Gastrocnemius medialis (tissue), 4 donors: Measurements from ENCODE around the gene BTRC. TPM values are rescaled to one million over a fixed set of nuclear protein-coding genes. Genes with fewer than 3 reads are reported as not detected.

Experiments used
- ATAC-seq, 2 donors: fragments of 150-250 bp; one replicate each; pipeline ENCODE4 v1.9.1; 2016
- DNase-seq, 2 donors: peaks; one replicate each; pipeline ENCODE4 v3.0.0-alpha.2; 2019
- H3K27ac ChIP-seq, 4 donors: fragments of 200-600 bp; sonication (generic); 1 replicate in 1 of 4; 2 replicates in 3 of 4; pipeline ENCODE4 v1.5.1; 2016 to 2018; ENCODE audit warnings: mild to moderate bottlenecking in 2 of 4, moderate library complexity in 1 of 4
- H3K27me3 ChIP-seq, 3 donors: fragments of 200-600 bp; sonication (generic) in 2 of 3; 1 replicate in 1 of 3; 2 replicates in 2 of 3; pipeline versions ENCODE4 v1.5.1 to v1.6.0; 2016 to 2019; ENCODE audit warnings: mild to moderate bottlenecking in 1 of 3, moderate library complexity in 1 of 3
- H3K36me3 ChIP-seq, 2 donors: fragments of 200-600 bp; sonication (generic) in 1 of 2; one replicate each; pipeline ENCODE4 v1.5.1; 2017 to 2018
- H3K4me1 ChIP-seq, 2 donors: fragments of 200-600 bp; sonication (generic) in 1 of 2; one replicate each; pipeline ENCODE4 v1.5.1; 2016 to 2017; ENCODE audit warnings: mild to moderate bottlenecking in 2 of 2
- H3K4me3 ChIP-seq, 4 donors: fragments of 200-600 bp; sonication (generic) in 3 of 4; 1 replicate in 1 of 4; 2 replicates in 3 of 4; pipeline ENCODE4 v1.5.1; 2016 to 2019; ENCODE audit warnings: mild to moderate bottlenecking in 2 of 4
- H3K9me3 ChIP-seq, 3 donors: fragments of 200-600 bp; sonication (generic) in 2 of 3; 1 replicate in 1 of 3; 2 replicates in 2 of 3; pipeline ENCODE4 v1.5.1; 2016 to 2019
- CTCF ChIP-seq, 5 experiments: fragments of 450-650 bp in 3 of 5; fragments of 200-600 bp in 2 of 5; sonication (generic) in 2 of 5; IDR thresholded peaks in 4 of 5; conservative IDR thresholded peaks in 1 of 5; 1 replicate in 4 of 5; 2 replicates in 1 of 5; pipeline ENCODE4 v1.5.1; 2016 to 2019; ENCODE audit warnings: antibody characterized with exemption in 5 of 5, mild to moderate bottlenecking in 3 of 5, moderate library complexity in 3 of 5
- POLR2A ChIP-seq, 2 donors: fragments of 450-650 bp; IDR thresholded peaks; one replicate each; pipeline ENCODE4 v1.6.1; 2017; ENCODE audit warnings: antibody characterized with exemption in 2 of 2, mild to moderate bottlenecking in 2 of 2, moderate library complexity in 2 of 2
- in situ Hi-C, 4 donors: fragments of 200-750 bp; cut with MboI; loops; one replicate each; pipeline versions ENCODE4 v1.15.0 to v1.8.0; 2017; ENCODE audit warnings: low sequenced_read_pairs in 4 of 4
- intact Hi-C: fragments of 100-400 bp; cut with DNase I; formaldehyde crosslinking; loops from one replicate; pipeline ENCODE4 v1.15.1; 2023; ENCODE audit warnings: low total_unique reads
- total RNA-seq, 4 donors: library from RNA; depleted of rRNA; stranded (reverse); fragments of >200 nt; gene quantifications; one replicate each; pipeline versions ENCODE4 v1.1.0 to v1.2.3, GENCODE V29; 2016

BTRC gene
- total RNA-seq, 4 donors from 2014 or later = 8.7 to 17.3 (median 12.6) TPM

GRCh38 chr10:101429423-101429822 is 75.5 kb downstream of the BTRC start:
- no peak for ATAC-seq
- TF ChIP-seq CTCF (IDR thresholded peaks at IDR 0.05 in 4 of 5, conservative IDR thresholded peaks at IDR 0.05 in 1 of 5) (no peak), POLR2A (IDR thresholded peaks at IDR 0.05) (no peak)
- in situ Hi-C loops (loop anchor here in 2 of 4 donors (25.0 kb wide), 2 partner anchors 117 to 217 kb away; no protein-coding TSS in a partner anchor), intact Hi-C loops (no loop called here)
- no peaks in the 10 kb centered on the region for H3K27me3 ChIP-seq
- H3K9me3 ChIP-seq = no peaks in the 10 kb centered on the region
- no peak overlapping the region for H3K27ac ChIP-seq
- DNase-seq = no peak
- H3K4me1 ChIP-seq = peaks cover 0 to 3% of the 10 kb centered on the region in 2 donors
- H3K4me3 ChIP-seq = no peak overlapping the region
- no peaks in the 10 kb centered on the region for H3K36me3 ChIP-seq

- no peak overlapping the region for H3K4me3 ChIP-seq
- no peak for DNase-seq
- TF ChIP-seq CTCF (IDR thresholded peaks at IDR 0.05 in 4 of 5, conservative IDR thresholded peaks at IDR 0.05 in 1 of 5) (no peak), POLR2A (IDR thresholded peaks at IDR 0.05) (no peak)
- no peaks in the 10 kb centered on the region for H3K9me3 ChIP-seq
- no peak overlapping the region for H3K27ac ChIP-seq
- intact Hi-C loops (no loop called here), in situ Hi-C loops (loop anchor here in 2 of 4 donors (25.0 kb wide), 2 partner anchors 124 to 224 kb away; no protein-coding TSS in a partner anchor)
- peaks cover 5 to 6% of the 10 kb centered on the region in 2 donors for H3K4me1 ChIP-seq
- no peaks in the 10 kb centered on the region for H3K27me3 ChIP-seq
- H3K36me3 ChIP-seq = no peaks in the 10 kb centered on the region
- ATAC-seq = no peak
Observed at GRCh38 chr10:101436302-101436701, 82.3 kb downstream of the BTRC start.

GRCh38 chr10:101438881-101439391 is 85.0 kb downstream of the BTRC start:
- Histone ChIP-seq H3K4me3 (no peak overlapping the region), H3K4me1 (peaks cover 5 to 6% of the 10 kb centered on the region in 2 donors), H3K27ac (no peak overlapping the region), H3K9me3 (no peaks in the 10 kb centered on the region), H3K27me3 (no peaks in the 10 kb centered on the region), H3K36me3 (no peaks in the 10 kb centered on the region)
- intact Hi-C loops = no loop called here
- ATAC-seq (peak in 1 of 2 donors; percentile 16), DNase-seq (no peak)
- TF ChIP-seq POLR2A (IDR thresholded peaks at IDR 0.05) (no peak), CTCF (IDR thresholded peaks at IDR 0.05 in 4 of 5, conservative IDR thresholded peaks at IDR 0.05 in 1 of 5) (no peak)
- in situ Hi-C loops = loop anchor here in 2 of 4 donors (25.0 kb wide), 2 partner anchors 127 to 227 kb away; no protein-coding TSS in a partner anchor

- H3K4me3 ChIP-seq = no peak overlapping the region
- peak in 4 of 5 experiments; percentile 41 to 60 (median 56) for TF ChIP-seq CTCF (IDR thresholded peaks at IDR 0.05 in 4 of 5, conservative IDR thresholded peaks at IDR 0.05 in 1 of 5)
- no peak for TF ChIP-seq POLR2A (IDR thresholded peaks at IDR 0.05)
- no peaks in the 10 kb centered on the region for H3K9me3 ChIP-seq
- no peak overlapping the region for H3K27ac ChIP-seq
- intact Hi-C loops = loop anchor here (1.0 to 2.0 kb wide), 2 partner anchors 140 to 227 kb away; no protein-coding TSS in a partner anchor
- in situ Hi-C loops = loop anchor here in 3 of 4 donors (10.0 to 25.0 kb wide), 4 partner anchors 129 to 229 kb away; no protein-coding TSS in a partner anchor
- ATAC-seq (peak; percentile 82 to 95), DNase-seq (peak in 1 of 2 donors; percentile 13)
- peaks cover 17 to 18% of the 10 kb centered on the region in 2 donors for H3K4me1 ChIP-seq
- no peaks in the 10 kb centered on the region for H3K27me3 ChIP-seq
- no peaks in the 10 kb centered on the region for H3K36me3 ChIP-seq
Observed at GRCh38 chr10:101441541-101442455, 87.8 kb downstream of the BTRC start.
